Measurements from ENCODE around the gene L3HYPDH. TPM values are rescaled to one million over a fixed set of nuclear protein-coding genes. Genes with fewer than 3 reads are reported as not detected.
A peak's percentile ranks its signal among the peaks of the same experiment; 100 is the strongest.

L3HYPDH gene
- total RNA-seq, 1 donor from 2014 or later: 19.5 TPM

DNA sequence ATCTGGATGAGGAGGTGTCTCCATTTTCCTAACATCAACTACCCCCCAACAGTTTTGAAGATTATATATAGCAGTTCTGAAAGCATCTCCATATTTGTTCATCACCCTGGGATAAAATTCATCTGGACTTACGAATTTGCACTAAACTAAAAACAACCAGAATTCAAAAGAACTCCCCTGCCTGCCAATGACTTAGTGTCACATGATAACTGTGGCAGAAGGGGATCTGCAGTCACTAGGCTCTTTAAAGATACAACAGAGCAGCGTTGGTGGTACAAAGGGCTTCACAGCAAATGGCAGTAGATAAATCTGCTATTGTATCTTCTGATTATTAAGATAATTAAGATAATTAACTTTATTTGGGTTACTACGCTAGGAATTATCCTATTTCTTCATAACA lies 49.1 kb downstream of the L3HYPDH start:
- H3K4me3 ChIP-seq (ENCODE audit: low read depth, low read length): no peak overlapping the region
- TF ChIP-seq, protein P1, sequence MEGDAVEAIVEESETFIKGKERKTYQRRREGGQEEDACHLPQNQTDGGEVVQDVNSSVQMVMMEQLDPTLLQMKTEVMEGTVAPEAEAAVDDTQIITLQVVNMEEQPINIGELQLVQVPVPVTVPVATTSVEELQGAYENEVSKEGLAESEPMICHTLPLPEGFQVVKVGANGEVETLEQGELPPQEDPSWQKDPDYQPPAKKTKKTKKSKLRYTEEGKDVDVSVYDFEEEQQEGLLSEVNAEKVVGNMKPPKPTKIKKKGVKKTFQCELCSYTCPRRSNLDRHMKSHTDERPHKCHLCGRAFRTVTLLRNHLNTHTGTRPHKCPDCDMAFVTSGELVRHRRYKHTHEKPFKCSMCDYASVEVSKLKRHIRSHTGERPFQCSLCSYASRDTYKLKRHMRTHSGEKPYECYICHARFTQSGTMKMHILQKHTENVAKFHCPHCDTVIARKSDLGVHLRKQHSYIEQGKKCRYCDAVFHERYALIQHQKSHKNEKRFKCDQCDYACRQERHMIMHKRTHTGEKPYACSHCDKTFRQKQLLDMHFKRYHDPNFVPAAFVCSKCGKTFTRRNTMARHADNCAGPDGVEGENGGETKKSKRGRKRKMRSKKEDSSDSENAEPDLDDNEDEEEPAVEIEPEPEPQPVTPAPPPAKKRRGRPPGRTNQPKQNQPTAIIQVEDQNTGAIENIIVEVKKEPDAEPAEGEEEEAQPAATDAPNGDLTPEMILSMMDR (conservative IDR thresholded peaks at IDR 0.05; ENCODE audit: low read depth, low read length): no peak
- no peak for DNase-seq (ENCODE audit: low read depth)

DNA sequence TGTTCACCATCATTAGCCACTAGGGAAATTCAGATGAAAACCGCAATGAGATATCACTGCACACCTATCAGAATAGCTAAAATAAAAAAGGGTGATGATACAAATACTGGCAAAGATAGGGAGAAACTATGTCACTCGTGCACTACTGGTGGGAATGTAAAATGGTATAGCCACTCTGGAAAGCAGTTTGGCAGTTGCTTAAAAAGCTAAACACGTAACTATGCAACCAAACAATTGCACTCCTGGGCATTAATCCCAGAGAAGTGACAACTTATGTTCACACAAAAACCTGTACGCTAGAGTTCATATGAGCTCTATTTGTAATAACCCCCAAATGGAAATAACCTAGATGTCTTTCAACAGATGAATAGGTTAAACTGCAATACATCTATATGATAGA lies 54.4 kb downstream of the L3HYPDH start:
- TF ChIP-seq, protein P1 (conservative IDR thresholded peaks at IDR 0.05; ENCODE audit: low read depth, low read length): no peak
- DNase-seq (ENCODE audit: low read depth): no peak
- no peak overlapping the region for H3K4me3 ChIP-seq (ENCODE audit: low read depth, low read length)

DNA sequence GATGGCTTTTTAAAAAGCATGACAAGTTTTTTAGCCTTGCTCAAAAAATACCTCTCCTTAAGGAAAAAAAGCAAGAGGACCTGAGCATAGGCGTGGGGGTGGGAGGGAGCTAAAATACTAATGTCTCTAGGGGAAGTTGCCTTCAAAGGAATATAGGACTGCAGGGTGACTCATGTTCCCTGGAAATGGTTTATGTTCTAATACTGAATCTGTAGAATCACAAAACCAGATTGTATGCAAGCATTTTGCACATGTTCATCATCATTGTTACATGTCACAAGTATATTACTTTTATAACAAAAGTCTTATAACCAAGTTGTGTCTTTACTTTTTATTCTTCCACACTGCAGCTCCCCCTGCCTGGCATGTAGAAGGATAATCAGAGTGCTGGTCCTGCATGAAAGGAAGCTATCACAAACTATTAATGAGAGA lies 55.6 kb downstream of the L3HYPDH start:
- TF ChIP-seq, protein P1 (conservative IDR thresholded peaks at IDR 0.05; ENCODE audit: low read depth, low read length): peak; percentile 35
- no peak for DNase-seq (ENCODE audit: low read depth)

DNA sequence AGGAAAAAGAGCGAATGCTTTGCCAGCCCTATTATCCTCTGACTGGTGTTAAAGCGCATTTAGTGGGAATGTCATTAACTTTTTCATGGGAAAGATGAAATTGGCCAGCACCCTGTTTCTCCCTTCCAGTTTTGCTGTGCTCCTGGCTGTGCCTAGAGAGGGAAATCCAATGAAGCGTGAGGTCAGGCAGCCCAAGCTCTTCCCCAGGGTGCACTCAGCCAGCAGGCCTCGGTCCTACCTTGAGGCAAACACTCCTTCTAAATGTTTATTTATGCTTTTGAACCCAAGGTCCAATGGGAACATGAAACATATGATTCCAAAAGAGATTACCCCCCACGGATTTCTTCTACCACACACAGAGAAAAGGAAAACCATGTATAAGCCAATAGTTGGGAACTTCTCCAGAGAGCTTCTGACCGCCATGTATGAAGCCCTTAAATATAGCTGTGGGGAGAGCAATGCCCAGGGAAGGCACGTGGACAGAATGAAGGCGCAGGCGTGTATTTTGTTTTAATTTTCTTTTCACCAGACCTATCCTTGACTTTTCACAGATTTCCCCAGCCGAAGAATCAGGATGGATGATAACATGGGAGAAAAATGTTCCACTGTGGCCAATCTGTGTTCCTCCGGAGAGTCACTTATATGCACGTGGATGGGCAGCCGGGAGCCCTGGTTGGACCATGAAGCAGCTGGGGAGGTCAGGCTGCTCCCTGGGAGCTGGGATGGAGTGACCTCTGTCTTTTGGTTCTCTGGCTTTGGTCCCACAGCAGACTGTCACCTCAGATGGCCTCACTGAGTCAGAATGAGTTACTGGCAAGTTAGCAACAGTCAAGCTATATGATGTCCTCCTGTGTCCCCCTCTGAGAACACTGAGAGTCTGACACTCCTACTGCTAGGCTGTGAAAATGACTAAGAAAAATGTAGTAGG lies 56.3 kb downstream of the L3HYPDH start:
- TF ChIP-seq, protein P1 (conservative IDR thresholded peaks at IDR 0.05; ENCODE audit: low read depth, low read length): no peak
- H3K4me3 ChIP-seq (ENCODE audit: low read depth, low read length): no peak overlapping the region
- no peak for DNase-seq (ENCODE audit: low read depth)

More for the DNA sequence above, 55.6 kb downstream of the L3HYPDH start:
- H3K4me3 ChIP-seq (ENCODE audit: low read depth, low read length): no peak overlapping the region

DNA sequence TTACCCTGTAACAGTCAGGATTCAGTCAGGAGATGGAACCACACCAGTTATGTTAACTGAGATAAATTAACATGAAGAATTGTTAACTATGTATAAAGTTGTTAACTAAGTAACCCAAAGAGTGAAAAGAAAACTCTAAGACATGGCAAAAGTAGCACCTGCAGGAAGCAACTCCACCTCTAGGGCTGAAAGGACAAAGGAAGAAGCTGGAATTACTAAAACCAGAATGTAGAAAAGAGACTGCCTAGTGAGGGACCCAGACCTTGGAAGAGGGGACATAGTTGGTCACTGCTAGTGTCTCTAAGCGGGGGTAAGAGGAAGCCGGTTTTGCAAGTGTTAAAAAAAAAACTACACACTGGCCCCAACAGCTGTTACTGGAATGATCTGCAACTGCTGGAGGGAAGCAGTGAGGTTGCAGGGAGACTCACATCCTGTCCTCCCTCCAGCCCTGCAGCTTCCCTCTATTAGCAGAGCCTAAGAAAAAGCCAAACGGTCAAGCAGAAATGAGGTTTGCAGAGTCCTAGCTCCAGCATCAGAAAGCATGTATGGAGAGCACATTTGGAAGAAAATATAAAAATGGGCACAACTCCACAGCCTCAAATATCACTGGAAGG lies 58.8 kb downstream of the L3HYPDH start:
- no peak for DNase-seq (ENCODE audit: low read depth)
- TF ChIP-seq, protein P1 (conservative IDR thresholded peaks at IDR 0.05; ENCODE audit: low read depth, low read length): no peak

DNA sequence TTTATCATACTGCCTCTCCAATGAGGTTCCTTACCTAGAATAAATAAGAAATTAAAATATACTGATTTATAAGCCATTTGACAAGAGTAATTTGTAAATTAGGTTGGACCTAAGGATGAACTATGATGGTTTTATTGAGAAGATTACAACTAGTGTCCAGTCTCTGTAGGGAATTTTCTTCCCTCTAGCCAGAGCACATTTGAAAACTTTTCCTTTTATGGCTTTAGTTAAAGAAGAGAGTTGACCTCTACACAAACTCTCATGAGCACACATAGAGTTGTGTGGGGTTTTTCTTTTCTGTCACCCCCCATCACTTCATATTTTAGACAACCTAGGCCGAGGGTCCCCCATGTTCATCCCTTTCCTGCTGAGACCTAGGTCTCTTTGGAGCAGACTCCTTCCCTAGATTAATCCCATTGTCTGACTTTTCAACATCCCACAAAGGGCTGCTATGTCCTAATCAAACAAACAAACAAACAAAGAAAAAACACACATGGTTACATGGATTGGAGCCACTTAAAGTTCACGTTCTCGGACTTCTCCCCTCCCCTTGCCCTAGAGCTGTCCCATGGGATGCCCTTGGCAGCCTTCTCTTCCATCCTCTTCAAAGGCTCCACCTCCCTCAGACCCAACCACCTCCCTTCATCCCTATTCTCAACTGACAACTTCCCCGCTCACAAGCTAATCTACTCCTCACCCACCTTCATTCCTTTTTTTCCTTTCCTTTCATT lies 59.7 kb downstream of the L3HYPDH start:
- DNase-seq (ENCODE audit: low read depth): no peak
- no peak overlapping the region for H3K4me3 ChIP-seq (ENCODE audit: low read depth, low read length)
- TF ChIP-seq, protein P1 (conservative IDR thresholded peaks at IDR 0.05; ENCODE audit: low read depth, low read length): no peak

More for the DNA sequence above, 58.8 kb downstream of the L3HYPDH start:
- H3K4me3 ChIP-seq (ENCODE audit: low read depth, low read length): no peak overlapping the region

Other genes starting within 250 kb of the L3HYPDH start
- gene GPR135, start 19.0 kb downstream of the L3HYPDH start, total RNA-seq: 0.87 and 1.3 TPM in 2 replicates
- gene JKAMP, start 109 bp upstream of the L3HYPDH start, total RNA-seq: 57.1 and 59.3 TPM in 2 replicates
- gene CCDC175, start 92.4 kb upstream of the L3HYPDH start, total RNA-seq: not detected in 2 replicates

Data from epithelial cell of proximal tubule (primary cell).